Heart left ventricle (tissue), 13 donors: ENCODE measurements around the gene UBA5.

Source experiments
- CTCF ChIP-seq, 12 donors: fragments of 200-600 bp; sonication (generic) in 4 of 12; IDR thresholded peaks; one replicate each; pipeline versions ENCODE4 v1.5.0 to v1.8.0; 2018 to 2022; ENCODE audit warnings: antibody characterized with exemption in 12 of 12, mild to moderate bottlenecking in 5 of 12
- POLR2A ChIP-seq, 2 donors: fragments of 450-650 bp; IDR thresholded peaks; one replicate each; pipeline ENCODE4 v1.6.1; 2017; ENCODE audit warnings: antibody characterized with exemption in 2 of 2, mild to moderate bottlenecking in 2 of 2, moderate library complexity in 2 of 2
- donor health status: ischemic (EF 13 %, LVEDD 7.1; RV severe dilation, severe dysfunction).
- donor health status: DM: no; HTN: yes; CAD: no.
- donor health status: DM: no; HTN: no; CAD: no.
- donor health status: ischemic (EF 25% LVEDD 6.9; RV normal size, moderate dysfunction).
- donor health status: ischemic (EF 25% LVEDD 5.7; RV mildly dilated, moderate dysfunction).
- donor health status: ischemic (EF 35%, LVEDD 5.7; RV mildly dilated, moderate dysfunction).
- donor health status: nonischemic (EF 11% LVEDD 7.7; RV severe dilation, severe dysfunction).
- donor health status: DM: yes; HTN: yes; CAD: no.
- donor health status: PGD.
- donor health status: ischemic (EF 29% LVEDD 5.4; RV normal size, mild dysfunction).
- donor health status: nonischemic (EF 23%, LVEDD 6.1; RV moderate dilation, normal function).

DNA sequence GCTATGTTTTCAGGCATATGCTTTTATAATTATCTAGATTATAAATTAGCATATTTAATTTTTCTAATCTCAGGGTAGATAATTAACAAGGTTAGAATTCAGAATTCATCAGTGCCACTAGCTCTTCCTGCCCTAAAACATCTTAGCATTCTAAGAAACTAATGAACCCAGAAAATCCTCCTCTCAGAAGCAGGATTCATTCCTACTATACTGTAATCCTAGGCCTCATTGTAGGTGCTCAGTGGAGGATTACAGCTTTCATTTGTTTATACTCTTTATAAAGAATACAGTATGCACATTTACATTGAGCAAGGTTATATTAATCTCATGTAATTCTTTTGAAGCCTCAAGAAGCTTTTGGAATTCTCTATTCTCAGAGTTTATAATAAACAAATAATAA, 21.4 kb upstream of the UBA5 start:
- TF ChIP-seq POLR2A (IDR thresholded peaks at IDR 0.05) (no peak), CTCF (IDR thresholded peaks at IDR 0.05) (no peak)
